ENCODE measurements around the gene MRPL9. TPM values are rescaled to one million over a fixed set of nuclear protein-coding genes. Genes with fewer than 3 reads are reported as not detected.
A peak's percentile ranks its signal among the peaks of the same experiment; 100 is the strongest.
"Not testable (repeated sequence)": the region's sequence is repeated elsewhere in the genome, so short reads cannot be mapped to it uniquely, and the experiment has no call there.

The MRPL9 gene
- total RNA-seq, 1 experiment from 2014 or later: 171 TPM

- Histone ChIP-seq H3K36me3 (no peaks in the 10 kb centered on the region), H3K27ac (no peak overlapping the region), H3K9me3 (replicated peaks) (no peaks in the 10 kb centered on the region), H3K4me1 (replicated peaks) (no peaks in the 10 kb centered on the region), H3K27me3 (replicated peaks) (peaks cover 52% of the 10 kb centered on the region), H3K4me3 (no peak overlapping the region)
- DNase-seq (ENCODE audit: low read depth in 1 of 2, low spot score in 2 of 2): peak in 1 of 2 experiments; percentile 38
These were observed 38.1 kb upstream of the MRPL9 start for GRCh38 chr1:151801310-151801820.

- H3K4me1 ChIP-seq (replicated peaks): no peaks in the 10 kb centered on the region
- H3K27me3 ChIP-seq (replicated peaks): peaks cover 51% of the 10 kb centered on the region
- no peaks in the 10 kb centered on the region for H3K9me3 ChIP-seq (replicated peaks)
These were observed 37.5 kb upstream of the MRPL9 start for GRCh38 chr1:151800830-151801229.

GRCh38 chr1:151799179-151800022 lies 36.1 kb upstream of the MRPL9 start:
- H3K9me3 ChIP-seq (replicated peaks): no peaks in the 10 kb centered on the region
- H3K4me3 ChIP-seq: no peak overlapping the region
- H3K27me3 ChIP-seq (replicated peaks): peaks cover 40% of the 10 kb centered on the region
- H3K36me3 ChIP-seq: no peaks in the 10 kb centered on the region
- H3K27ac ChIP-seq: no peak overlapping the region
- no peak for DNase-seq (ENCODE audit: low read depth in 1 of 2, low spot score in 2 of 2)
- no peaks in the 10 kb centered on the region for H3K4me1 ChIP-seq (replicated peaks)

More at GRCh38 chr1:151800830-151801229, 37.5 kb upstream of the MRPL9 start:
- no peak for DNase-seq (ENCODE audit: low read depth in 1 of 2, low spot score in 2 of 2)
- Histone ChIP-seq H3K4me3 (no peak overlapping the region), H3K36me3 (no peaks in the 10 kb centered on the region), H3K27ac (no peak overlapping the region)

GRCh38 chr1:151798571-151798970 lies 35.3 kb upstream of the MRPL9 start:
- H3K27me3 ChIP-seq (replicated peaks): peaks cover 40% of the 10 kb centered on the region
- H3K4me1 ChIP-seq (replicated peaks): no peaks in the 10 kb centered on the region
- DNase-seq (ENCODE audit: low read depth in 1 of 2, low spot score in 2 of 2): no peak

GRCh38 chr1:151790940-151791651 lies 27.8 kb upstream of the MRPL9 start:
- DNase-seq (ENCODE audit: low read depth in 1 of 2, low spot score in 2 of 2): no peak

More at GRCh38 chr1:151798571-151798970, 35.3 kb upstream of the MRPL9 start:
- Histone ChIP-seq H3K4me3 (no peak overlapping the region), H3K27ac (no peak overlapping the region), H3K9me3 (replicated peaks) (no peaks in the 10 kb centered on the region), H3K36me3 (no peaks in the 10 kb centered on the region)

GRCh38 chr1:151790071-151790939 lies 27.0 kb upstream of the MRPL9 start, which contains the start of gene TDRKH:
Gene TDRKH (minus strand): TSS chr1:151790500. CDS start chr1:151783022, 7,478 bp downstream.
- H3K27me3 ChIP-seq (replicated peaks): peaks cover 8% of the 10 kb centered on the region
- peak; percentile 94 to 99 for DNase-seq (ENCODE audit: low read depth in 1 of 2, low spot score in 2 of 2)
- peak within 1 kb of the TSS; percentile 40 for H3K4me3 ChIP-seq
- H3K4me1 ChIP-seq (replicated peaks): peaks cover 8% of the 10 kb centered on the region; the same call in 1 of the 2 replicates
- H3K9me3 ChIP-seq (replicated peaks): no peaks in the 10 kb centered on the region
- H3K36me3 ChIP-seq: no peaks in the 10 kb centered on the region
- H3K27ac ChIP-seq: no peak within 1 kb of the TSS

More at GRCh38 chr1:151790940-151791651, 27.8 kb upstream of the MRPL9 start:
- H3K27me3 ChIP-seq (replicated peaks): peaks cover 3% of the 10 kb centered on the region
- no peak overlapping the region for H3K27ac ChIP-seq
- no peaks in the 10 kb centered on the region for H3K9me3 ChIP-seq (replicated peaks)
- no peaks in the 10 kb centered on the region for H3K36me3 ChIP-seq
- H3K4me1 ChIP-seq (replicated peaks): peaks cover 8% of the 10 kb centered on the region; the same call in 1 of the 2 replicates
- H3K4me3 ChIP-seq: peak overlapping the region; percentile 40

GRCh38 chr1:151787689-151788088 lies 24.4 kb upstream of the MRPL9 start:
- DNase-seq (ENCODE audit: low read depth in 1 of 2, low spot score in 2 of 2): no peak
- Histone ChIP-seq H3K4me3 (no peak overlapping the region), H3K36me3 (no peaks in the 10 kb centered on the region), H3K27ac (no peak overlapping the region), H3K9me3 (replicated peaks) (no peaks in the 10 kb centered on the region), H3K4me1 (replicated peaks) (peaks cover 8% of the 10 kb centered on the region; the same call in 1 of the 2 replicates), H3K27me3 (replicated peaks) (peaks cover 17% of the 10 kb centered on the region)

GRCh38 chr1:151783796-151784195 lies 20.5 kb upstream of the MRPL9 start:
- Histone ChIP-seq H3K4me3 (no peak overlapping the region), H3K27ac (no peak overlapping the region), H3K9me3 (replicated peaks) (no peaks in the 10 kb centered on the region), H3K36me3 (no peaks in the 10 kb centered on the region), H3K27me3 (replicated peaks) (peaks cover 14% of the 10 kb centered on the region), H3K4me1 (replicated peaks) (no peaks in the 10 kb centered on the region)
- no peak for DNase-seq (ENCODE audit: low read depth in 1 of 2, low spot score in 2 of 2)

- H3K4me1 ChIP-seq (replicated peaks): no peaks in the 10 kb centered on the region
- no peak overlapping the region for H3K27ac ChIP-seq
- H3K27me3 ChIP-seq (replicated peaks): peaks cover 14% of the 10 kb centered on the region
- no peak for DNase-seq (ENCODE audit: low read depth in 1 of 2, low spot score in 2 of 2)
- H3K4me3 ChIP-seq: no peak overlapping the region
- no peaks in the 10 kb centered on the region for H3K36me3 ChIP-seq
- no peaks in the 10 kb centered on the region for H3K9me3 ChIP-seq (replicated peaks)
These were observed 19.4 kb upstream of the MRPL9 start for GRCh38 chr1:151782741-151783140.

- not testable (repeated sequence) for DNase-seq (ENCODE audit: low read depth in 1 of 2, low spot score in 2 of 2); H3K4me3 ChIP-seq; H3K4me1 ChIP-seq (replicated peaks); H3K27ac ChIP-seq; H3K9me3 ChIP-seq (replicated peaks); H3K36me3 ChIP-seq
- peaks cover 14% of the 10 kb centered on the region for H3K27me3 ChIP-seq (replicated peaks)
These were observed 18.7 kb upstream of the MRPL9 start for GRCh38 chr1:151782026-151782425.

- H3K9me3 ChIP-seq (replicated peaks); H3K4me3 ChIP-seq; H3K4me1 ChIP-seq (replicated peaks); H3K27ac ChIP-seq; H3K36me3 ChIP-seq; DNase-seq (ENCODE audit: low read depth in 1 of 2, low spot score in 2 of 2): not testable (repeated sequence)
- peaks cover 12% of the 10 kb centered on the region for H3K27me3 ChIP-seq (replicated peaks)
These were observed 17.4 kb upstream of the MRPL9 start for GRCh38 chr1:151780736-151781135.

- Histone ChIP-seq H3K27me3 (replicated peaks) (peaks cover 5% of the 10 kb centered on the region; the same call in 1 of the 2 replicates), H3K4me1 (replicated peaks) (no peaks in the 10 kb centered on the region), H3K36me3 (no peaks in the 10 kb centered on the region), H3K9me3 (replicated peaks) (no peaks in the 10 kb centered on the region), H3K4me3 (no peak overlapping the region), H3K27ac (no peak overlapping the region)
- no peak for DNase-seq (ENCODE audit: low read depth in 1 of 2, low spot score in 2 of 2)
These were observed 16.6 kb upstream of the MRPL9 start for GRCh38 chr1:151779852-151780251.

- Histone ChIP-seq H3K4me3 (no peak overlapping the region), H3K4me1 (replicated peaks) (no peaks in the 10 kb centered on the region), H3K36me3 (no peaks in the 10 kb centered on the region), H3K27ac (no peak overlapping the region), H3K27me3 (replicated peaks) (no peaks in the 10 kb centered on the region), H3K9me3 (replicated peaks) (no peaks in the 10 kb centered on the region)
- DNase-seq (ENCODE audit: low read depth in 1 of 2, low spot score in 2 of 2): no peak
These were observed 14.0 kb upstream of the MRPL9 start for GRCh38 chr1:151777317-151777716.

Measured in SJSA1 (cell line).